HG03064 (cell line): ENCODE measurements around the gene RDH5.
"Not testable (repeated sequence)": the region's sequence is repeated elsewhere in the genome, so short reads cannot be mapped to it uniquely, and the experiment has no call there.

Experiments used
- ATAC-seq: cut with Tn5 transposase; IDR thresholded peaks from one replicate; pipeline ENCODE4 v1.9.1; 2021; ENCODE audit warnings: low read depth; ENCODE audit not compliant: unreplicated experiment

RDH5 gene

DNA sequence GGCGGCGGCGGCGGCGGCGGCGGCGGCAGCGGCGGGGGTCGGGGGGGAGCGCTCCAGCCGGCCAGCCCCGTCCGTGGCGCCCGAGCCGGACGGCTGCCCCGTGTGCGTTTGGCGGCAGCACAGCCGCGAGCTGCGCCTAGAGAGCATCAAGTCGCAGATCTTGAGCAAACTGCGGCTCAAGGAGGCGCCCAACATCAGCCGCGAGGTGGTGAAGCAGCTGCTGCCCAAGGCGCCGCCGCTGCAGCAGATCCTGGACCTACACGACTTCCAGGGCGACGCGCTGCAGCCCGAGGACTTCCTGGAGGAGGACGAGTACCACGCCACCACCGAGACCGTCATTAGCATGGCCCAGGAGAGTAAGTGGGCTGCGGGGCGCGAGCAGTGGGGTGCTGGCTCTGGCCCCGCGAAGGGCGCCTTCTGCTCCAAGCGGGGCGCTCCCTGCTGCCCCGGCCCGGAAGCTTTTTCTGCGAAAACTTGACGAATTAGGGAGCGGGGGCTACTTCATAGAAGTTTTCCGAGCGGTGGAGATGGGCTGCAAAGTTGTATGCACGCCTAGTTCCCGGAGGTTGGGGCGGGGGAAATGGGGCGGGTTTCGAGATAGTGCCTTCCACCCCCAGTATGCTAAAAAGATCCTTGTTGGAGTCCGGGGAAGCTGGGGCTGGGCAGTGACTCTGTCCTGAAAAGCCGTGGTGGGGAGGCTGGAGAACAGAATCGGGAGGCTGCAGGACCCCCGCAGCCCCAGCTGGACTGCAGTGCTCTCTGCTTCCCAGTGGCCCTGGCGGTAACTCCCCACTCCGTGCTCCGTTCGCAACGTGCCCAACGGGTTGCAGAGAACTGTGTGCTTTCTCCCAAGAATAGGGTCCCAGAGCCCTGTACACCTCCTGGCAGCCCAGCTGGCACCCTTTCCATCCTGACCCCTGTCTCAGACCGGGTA is 23.5 kb downstream of the RDH5 start:
- ATAC-seq = no peak

- ATAC-seq = no peak
Measured at GRCh38 chr12:55744340-55745030, 24.3 kb downstream of the RDH5 start.

- ATAC-seq = no peak
Measured at GRCh38 chr12:55745361-55746173, 25.4 kb downstream of the RDH5 start.

GRCh38 chr12:55746174-55746912 is 26.1 kb downstream of the RDH5 start:
- no peak for ATAC-seq

DNA sequence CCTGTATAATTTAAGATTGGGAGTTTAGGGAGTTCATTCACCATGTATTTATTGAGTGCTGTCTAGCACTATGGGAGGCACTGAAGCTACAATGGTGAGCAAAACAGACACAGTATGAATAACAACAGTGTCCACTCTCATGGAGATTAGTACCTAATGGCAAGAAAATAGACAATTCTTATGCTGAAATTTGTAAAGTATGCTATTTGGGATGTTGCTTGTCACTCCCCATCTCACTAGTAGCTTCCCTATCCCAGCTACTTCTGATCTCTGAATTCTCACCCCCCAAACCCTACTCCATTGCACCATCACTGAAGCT is 26.7 kb downstream of the RDH5 start:
- ATAC-seq = no peak

- no peak for ATAC-seq
Measured at GRCh38 chr12:55748230-55748993, 28.2 kb downstream of the RDH5 start.

DNA sequence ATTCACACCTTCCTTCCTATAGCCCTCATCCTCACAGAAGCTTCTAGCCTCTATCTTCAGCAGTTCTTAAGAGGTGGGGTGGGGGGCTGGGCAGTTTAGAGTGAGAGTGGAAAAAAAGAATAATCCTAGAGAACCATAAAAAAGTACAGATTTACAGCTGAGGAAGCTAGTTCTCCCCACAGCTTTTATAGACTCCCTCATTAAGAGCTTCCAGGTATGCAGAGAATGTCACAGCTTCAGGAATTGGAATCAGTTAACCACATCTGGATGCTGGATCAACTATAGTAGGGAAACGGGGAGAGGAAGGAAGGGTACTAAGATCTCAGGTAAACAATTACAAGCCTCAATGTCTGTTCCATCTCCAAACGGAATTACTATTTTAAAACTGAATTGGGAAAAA is 35.1 kb downstream of the RDH5 start:
- ATAC-seq = no peak

DNA sequence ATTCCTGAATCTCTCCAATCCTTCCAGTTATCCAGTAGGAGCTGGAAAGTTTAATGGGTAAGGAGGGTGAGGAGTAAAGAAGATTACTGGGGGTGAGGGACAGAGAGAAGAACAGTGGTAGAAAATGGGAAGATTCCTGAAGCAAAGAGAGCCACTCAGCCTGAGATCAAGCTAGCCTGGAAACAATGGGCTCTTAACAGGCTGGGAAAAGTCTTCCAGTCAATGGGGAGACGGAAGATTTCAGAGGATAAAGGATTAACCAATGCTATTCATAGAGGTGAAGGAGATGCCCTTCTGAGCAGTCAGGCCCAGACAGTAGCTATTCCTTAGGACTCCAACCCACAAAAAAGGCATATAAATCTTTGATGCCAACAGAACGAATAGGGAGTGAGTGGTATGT is 37.5 kb downstream of the RDH5 start:
- ATAC-seq = no peak

GRCh38 chr12:55758575-55758974 is 38.4 kb downstream of the RDH5 start:
- ATAC-seq = not testable (repeated sequence)

GRCh38 chr12:55760663-55761062 is 40.5 kb downstream of the RDH5 start:
- no peak for ATAC-seq

DNA sequence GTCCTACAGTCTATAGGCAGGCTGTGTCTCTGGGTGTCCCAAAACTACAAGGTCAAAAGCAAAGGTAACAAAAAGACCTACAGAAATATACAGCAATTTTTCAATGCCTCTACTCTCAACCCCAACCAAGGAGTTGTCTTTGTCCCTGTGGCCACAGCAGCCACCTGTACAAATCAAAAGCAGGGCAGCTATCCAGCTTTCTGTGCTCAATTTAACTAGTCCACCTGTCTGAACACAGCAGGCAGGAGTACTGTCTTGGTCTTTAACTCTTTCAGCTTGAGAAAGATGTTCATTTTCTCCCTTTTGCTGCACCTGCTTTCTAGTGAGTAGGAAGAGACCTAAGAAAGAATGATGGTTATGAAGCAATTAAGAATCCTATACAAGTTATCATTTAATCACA is 42.5 kb downstream of the RDH5 start:
- ATAC-seq = no peak

DNA sequence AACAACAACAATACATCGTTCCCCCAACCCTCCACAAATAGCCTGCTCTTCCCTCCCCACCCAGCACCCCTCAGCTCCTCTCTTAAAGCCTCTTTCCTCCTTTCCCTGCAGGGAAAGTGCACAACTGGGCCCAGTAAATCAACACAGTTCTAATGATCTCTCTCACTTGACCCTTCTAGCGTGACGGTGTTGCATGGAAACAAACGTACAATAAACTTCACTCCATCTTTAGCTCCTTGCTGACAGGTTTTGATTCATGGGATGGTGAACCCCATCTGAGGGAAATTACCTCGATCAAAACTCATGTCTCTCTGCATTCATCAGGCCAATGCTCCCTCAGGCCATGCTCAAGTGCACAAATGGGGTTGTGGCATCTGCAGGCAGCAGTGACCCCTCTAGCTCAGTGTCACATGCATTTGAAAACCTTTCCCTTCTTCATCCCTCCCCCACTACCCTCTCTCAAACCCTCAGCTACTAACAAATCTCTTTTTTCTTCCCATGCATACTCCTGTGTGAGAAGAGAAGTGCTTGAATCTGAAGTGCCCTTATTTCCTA is 45.6 kb downstream of the RDH5 start:
- no peak for ATAC-seq

GRCh38 chr12:55767156-55767555 is 47.0 kb downstream of the RDH5 start:
- ATAC-seq = no peak

DNA sequence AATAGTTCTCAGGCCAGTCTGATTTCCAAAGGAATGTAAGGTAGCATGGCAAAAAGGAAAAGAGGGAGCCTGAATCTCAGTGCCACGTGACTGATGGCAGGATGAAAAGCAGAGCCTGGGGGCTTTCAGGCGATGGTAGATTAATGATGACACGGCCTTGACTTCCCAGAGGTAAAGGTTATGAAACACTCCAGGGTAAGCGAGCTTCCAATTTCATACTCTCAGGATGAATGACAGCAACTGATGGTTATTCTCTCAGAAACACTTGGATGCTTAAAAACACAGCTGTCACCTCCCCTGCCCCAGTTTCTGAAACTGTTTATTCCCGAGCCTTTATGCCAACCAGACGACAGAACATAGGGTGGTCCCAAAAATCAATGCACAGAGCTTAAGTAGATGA is 51.5 kb downstream of the RDH5 start:
- ATAC-seq = no peak
